ENCODE results near the gene TTLL1. TPM values are rescaled to one million over a fixed set of nuclear protein-coding genes. Genes with fewer than 3 reads are reported as not detected.

Gene TTLL1
- total RNA-seq, 1 experiment from 2014 or later, result 5.5 TPM

DNA sequence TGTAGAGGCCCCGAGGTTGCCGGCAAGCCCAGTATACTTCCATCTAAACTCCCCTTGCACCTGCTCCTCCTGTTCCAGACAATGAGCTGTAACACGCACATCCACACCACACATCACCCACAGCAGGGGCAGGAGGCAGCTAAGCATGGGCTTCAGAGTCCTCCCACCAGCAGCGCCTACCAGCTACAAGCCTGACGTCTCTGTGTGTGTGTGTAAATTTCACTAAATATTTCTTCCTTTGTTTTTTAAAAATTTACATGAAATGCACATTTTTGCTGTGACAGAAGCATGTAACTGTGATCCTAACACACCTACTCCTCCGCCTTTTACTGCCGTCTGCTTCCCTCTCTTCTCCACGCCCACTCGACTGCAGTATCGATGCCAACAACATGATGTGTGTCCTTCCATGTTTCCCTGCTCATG lies 44.9 kb downstream of the TTLL1 start:
- no peak overlapping the region for H3K27ac Mint-ChIP-seq
- no peaks in the 10 kb centered on the region for H3K9me3 Mint-ChIP-seq
- CTCF ChIA-PET, result interaction anchor here (0.7 to 1.5 kb wide), 3 partner anchors 9 to 226 kb away, joined by 3 to 5 read pairs (median 4); no protein-coding TSS in a partner anchor
- TF ChIP-seq SMAD4 (CRISPR knock-in tag; IDR thresholded peaks at IDR 0.05), result no peak
- TF ChIP-seq MAX (CRISPR knock-in tag; IDR thresholded peaks at IDR 0.05), result no peak
- TF ChIP-seq PRDM15 (CRISPR knock-in tag; IDR thresholded peaks at IDR 0.05), result no peak
- no peak for TF ChIP-seq ETV6 (CRISPR knock-in tag; IDR thresholded peaks at IDR 0.05)
- TF ChIP-seq TEAD4 (CRISPR knock-in tag; IDR thresholded peaks at IDR 0.05), result no peak
- no peak for TF ChIP-seq ESRRA (CRISPR knock-in tag; IDR thresholded peaks at IDR 0.05; ENCODE audit: borderline replicate concordance)
- TF ChIP-seq, protein P1, sequence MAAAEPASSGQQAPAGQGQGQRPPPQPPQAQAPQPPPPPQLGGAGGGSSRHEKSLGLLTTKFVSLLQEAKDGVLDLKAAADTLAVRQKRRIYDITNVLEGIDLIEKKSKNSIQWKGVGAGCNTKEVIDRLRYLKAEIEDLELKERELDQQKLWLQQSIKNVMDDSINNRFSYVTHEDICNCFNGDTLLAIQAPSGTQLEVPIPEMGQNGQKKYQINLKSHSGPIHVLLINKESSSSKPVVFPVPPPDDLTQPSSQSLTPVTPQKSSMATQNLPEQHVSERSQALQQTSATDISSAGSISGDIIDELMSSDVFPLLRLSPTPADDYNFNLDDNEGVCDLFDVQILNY (CRISPR knock-in tag; IDR thresholded peaks at IDR 0.05), result no peak
- TF ChIP-seq NR2C2 (CRISPR knock-in tag; IDR thresholded peaks at IDR 0.05), result no peak
- no peak for TF ChIP-seq NR1H2 (CRISPR knock-in tag; IDR thresholded peaks at IDR 0.05)
- no peak for TF ChIP-seq CREB1 (CRISPR knock-in tag; IDR thresholded peaks at IDR 0.05)
- TF ChIP-seq, protein P2, sequence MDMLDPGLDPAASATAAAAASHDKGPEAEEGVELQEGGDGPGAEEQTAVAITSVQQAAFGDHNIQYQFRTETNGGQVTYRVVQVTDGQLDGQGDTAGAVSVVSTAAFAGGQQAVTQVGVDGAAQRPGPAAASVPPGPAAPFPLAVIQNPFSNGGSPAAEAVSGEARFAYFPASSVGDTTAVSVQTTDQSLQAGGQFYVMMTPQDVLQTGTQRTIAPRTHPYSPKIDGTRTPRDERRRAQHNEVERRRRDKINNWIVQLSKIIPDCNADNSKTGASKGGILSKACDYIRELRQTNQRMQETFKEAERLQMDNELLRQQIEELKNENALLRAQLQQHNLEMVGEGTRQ (CRISPR knock-in tag; IDR thresholded peaks at IDR 0.05), result no peak
- TF ChIP-seq MYBL2 (CRISPR knock-in tag; IDR thresholded peaks at IDR 0.05), result no peak
- no peak for TF ChIP-seq HMGA2 (CRISPR knock-in tag; IDR thresholded peaks at IDR 0.05)
- TF ChIP-seq, protein P3, sequence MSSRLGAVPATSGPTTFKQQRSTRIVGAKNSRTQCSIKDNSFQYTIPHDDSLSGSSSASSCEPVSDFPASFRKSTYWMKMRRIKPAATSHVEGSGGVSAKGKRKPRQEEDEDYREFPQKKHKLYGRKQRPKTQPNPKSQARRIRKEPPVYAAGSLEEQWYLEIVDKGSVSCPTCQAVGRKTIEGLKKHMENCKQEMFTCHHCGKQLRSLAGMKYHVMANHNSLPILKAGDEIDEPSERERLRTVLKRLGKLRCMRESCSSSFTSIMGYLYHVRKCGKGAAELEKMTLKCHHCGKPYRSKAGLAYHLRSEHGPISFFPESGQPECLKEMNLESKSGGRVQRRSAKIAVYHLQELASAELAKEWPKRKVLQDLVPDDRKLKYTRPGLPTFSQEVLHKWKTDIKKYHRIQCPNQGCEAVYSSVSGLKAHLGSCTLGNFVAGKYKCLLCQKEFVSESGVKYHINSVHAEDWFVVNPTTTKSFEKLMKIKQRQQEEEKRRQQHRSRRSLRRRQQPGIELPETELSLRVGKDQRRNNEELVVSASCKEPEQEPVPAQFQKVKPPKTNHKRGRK (CRISPR knock-in tag; IDR thresholded peaks at IDR 0.05; ENCODE audit: borderline replicate concordance), result no peak
- no peak for TF ChIP-seq ELF4 (CRISPR knock-in tag; IDR thresholded peaks at IDR 0.05; ENCODE audit: low read depth)
- TF ChIP-seq, protein P4, sequence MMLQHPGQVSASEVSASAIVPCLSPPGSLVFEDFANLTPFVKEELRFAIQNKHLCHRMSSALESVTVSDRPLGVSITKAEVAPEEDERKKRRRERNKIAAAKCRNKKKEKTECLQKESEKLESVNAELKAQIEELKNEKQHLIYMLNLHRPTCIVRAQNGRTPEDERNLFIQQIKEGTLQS (CRISPR knock-in tag; conservative IDR thresholded peaks at IDR 0.05), result no peak
- TF ChIP-seq SOX15 (CRISPR knock-in tag; IDR thresholded peaks at IDR 0.05), result no peak
- no peak for TF ChIP-seq ERG (CRISPR knock-in tag; IDR thresholded peaks at IDR 0.05)
- no peak for TF ChIP-seq ZNF121 (CRISPR knock-in tag; IDR thresholded peaks at IDR 0.05)
- TF ChIP-seq, protein P5, sequence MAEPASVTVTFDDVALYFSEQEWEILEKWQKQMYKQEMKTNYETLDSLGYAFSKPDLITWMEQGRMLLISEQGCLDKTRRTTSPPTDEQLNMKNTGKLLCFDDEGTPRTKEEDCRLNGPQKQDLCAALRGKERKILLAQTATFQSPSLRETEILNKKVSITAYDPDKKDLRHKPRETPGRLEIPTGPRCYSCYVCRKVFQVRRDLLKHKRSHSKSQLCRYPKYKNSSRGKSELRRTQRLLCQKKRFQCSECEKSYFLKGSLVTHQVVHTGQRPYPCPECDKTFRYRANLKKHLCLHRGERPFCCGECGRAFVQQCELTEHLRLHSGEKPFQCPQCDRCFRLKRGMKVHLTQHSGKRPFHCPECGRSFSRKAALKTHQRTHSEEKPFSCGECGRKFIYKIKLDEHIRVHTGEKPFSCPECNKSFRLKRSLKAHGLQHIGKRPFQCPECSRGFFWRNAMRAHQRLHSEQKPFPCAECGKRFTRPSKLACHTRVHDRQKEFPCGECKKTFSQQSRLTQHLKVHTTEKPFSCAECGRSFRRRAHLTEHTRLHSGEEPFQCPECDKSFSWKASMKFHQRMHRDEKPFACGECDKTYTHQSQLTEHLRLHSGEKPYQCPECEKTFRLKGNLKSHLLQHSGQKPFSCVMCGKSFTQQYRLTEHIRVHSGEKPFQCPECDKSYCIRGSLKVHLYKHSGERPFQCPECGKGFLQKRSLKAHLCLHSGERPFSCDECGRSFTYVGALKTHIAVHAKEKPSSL (CRISPR knock-in tag; conservative IDR thresholded peaks at IDR 0.05), result no peak
- H3K4me3 Mint-ChIP-seq, result no peak overlapping the region
- DNase-seq (ENCODE audit: low spot score) (no peak), ATAC-seq (no peak)
- no peaks in the 10 kb centered on the region for H3K36me3 Mint-ChIP-seq
- H3K4me1 Mint-ChIP-seq, result peaks cover 6% of the 10 kb centered on the region; the same call in 1 of the 2 replicates
- POLR2A ChIA-PET, result interaction anchor here (0.6 kb wide), 1 partner anchor 436 kb away, joined by 3 read pairs; no protein-coding TSS in a partner anchor
- H3K27me3 Mint-ChIP-seq (ENCODE audit: low read depth), result no peaks in the 10 kb centered on the region; the same call in 1 of the 2 replicates
